Thyroid gland (tissue), 4 donors: ENCODE results near the gene SMARCC1.

ENCODE experiments used
- POLR2A ChIP-seq, 2 donors: fragments of 450-650 bp; IDR thresholded peaks; one replicate each; pipeline ENCODE4 v1.6.1; 2017; ENCODE audit warnings: antibody characterized with exemption in 2 of 2, mild to moderate bottlenecking in 2 of 2, moderate library complexity in 1 of 2
- TF ChIP-seq, protein P1 (sequence below), 6 experiments: fragments of 200-600 bp in 3 of 6; fragments of 450-650 bp in 3 of 6; sonication (generic) in 3 of 6; IDR thresholded peaks; one replicate each; pipeline ENCODE4 v1.5.1; 2016 to 2019; ENCODE audit warnings: antibody characterized with exemption in 6 of 6, mild to moderate bottlenecking in 2 of 6, inconsistent platforms in 1 of 6, moderate library complexity in 1 of 6

GRCh38 chr3:47590216-47590615, 191.5 kb downstream of the SMARCC1 start:
- no peak for TF ChIP-seq POLR2A (IDR thresholded peaks at IDR 0.05)
- TF ChIP-seq, protein P1, sequence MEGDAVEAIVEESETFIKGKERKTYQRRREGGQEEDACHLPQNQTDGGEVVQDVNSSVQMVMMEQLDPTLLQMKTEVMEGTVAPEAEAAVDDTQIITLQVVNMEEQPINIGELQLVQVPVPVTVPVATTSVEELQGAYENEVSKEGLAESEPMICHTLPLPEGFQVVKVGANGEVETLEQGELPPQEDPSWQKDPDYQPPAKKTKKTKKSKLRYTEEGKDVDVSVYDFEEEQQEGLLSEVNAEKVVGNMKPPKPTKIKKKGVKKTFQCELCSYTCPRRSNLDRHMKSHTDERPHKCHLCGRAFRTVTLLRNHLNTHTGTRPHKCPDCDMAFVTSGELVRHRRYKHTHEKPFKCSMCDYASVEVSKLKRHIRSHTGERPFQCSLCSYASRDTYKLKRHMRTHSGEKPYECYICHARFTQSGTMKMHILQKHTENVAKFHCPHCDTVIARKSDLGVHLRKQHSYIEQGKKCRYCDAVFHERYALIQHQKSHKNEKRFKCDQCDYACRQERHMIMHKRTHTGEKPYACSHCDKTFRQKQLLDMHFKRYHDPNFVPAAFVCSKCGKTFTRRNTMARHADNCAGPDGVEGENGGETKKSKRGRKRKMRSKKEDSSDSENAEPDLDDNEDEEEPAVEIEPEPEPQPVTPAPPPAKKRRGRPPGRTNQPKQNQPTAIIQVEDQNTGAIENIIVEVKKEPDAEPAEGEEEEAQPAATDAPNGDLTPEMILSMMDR (IDR thresholded peaks at IDR 0.05) = no peak
